ENCODE measurements around the gene NXF3. TPM values are rescaled to one million over a fixed set of nuclear protein-coding genes. Genes with fewer than 3 reads are reported as not detected.

The NXF3 gene, protein sequence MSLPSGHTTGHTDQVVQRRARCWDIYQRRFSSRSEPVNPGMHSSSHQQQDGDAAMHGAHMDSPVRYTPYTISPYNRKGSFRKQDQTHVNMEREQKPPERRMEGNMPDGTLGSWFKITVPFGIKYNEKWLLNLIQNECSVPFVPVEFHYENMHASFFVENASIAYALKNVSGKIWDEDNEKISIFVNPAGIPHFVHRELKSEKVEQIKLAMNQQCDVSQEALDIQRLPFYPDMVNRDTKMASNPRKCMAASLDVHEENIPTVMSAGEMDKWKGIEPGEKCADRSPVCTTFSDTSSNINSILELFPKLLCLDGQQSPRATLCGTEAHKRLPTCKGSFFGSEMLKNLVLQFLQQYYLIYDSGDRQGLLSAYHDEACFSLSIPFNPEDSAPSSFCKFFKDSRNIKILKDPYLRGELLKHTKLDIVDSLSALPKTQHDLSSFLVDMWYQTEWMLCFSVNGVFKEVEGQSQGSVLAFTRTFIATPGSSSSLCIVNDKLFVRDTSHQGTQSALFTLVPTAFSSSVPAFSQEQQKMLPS
- not detected in 2 replicates for total RNA-seq

GRCh38 chrX:103092942-103093341 is at the start of gene NXF3:
TSS of gene NXF3 (minus strand) at chrX:103093143. CDS start at chrX:103093023, 120 bp downstream.

DNA sequence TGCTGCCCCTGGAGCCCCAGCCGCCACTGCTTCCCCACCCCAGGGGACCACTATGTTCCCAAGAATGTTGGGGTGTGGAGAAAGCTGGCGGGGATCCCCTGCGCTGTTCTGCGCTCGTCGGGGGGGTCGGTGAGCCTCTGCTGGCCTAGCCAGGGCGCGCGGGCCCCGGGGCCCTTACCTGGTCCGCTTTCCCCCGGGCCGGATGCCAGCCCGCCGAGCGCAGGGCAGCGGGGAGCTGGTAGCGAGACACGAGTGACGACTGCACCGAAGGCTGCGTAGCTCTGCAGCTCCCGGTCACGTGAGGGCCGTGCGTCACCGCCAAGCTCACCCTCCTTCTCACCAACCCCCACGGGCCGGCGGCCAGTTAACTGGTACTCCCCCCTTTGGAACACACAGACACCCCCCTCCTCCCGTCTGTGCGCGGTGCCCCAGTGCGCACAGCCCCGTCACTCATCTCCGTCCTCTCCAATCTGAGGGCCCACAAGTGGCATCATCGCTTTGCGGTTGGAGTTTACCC is 29.0 kb downstream of the NXF3 start, which contains the start of gene BEX1:
BEX1 (minus strand) TSS at position 254 of the 517 bp plus-strand sequence. CDS start 897 bp downstream, outside the sequence.

Other genes with a start within 250 kb of the NXF3 start
- gene RAB40AL, start 155.9 kb downstream of the NXF3 start, total RNA-seq: 0.37 and 0.78 TPM in 2 replicates
- gene BEX1, start 29.0 kb downstream of the NXF3 start, total RNA-seq: 0.59 TPM in 1 of 2 replicates, not detected in the other
- gene BEX4, start 122.0 kb upstream of the NXF3 start, total RNA-seq: 6.5 and 11.4 TPM in 2 replicates
- 80.7 and 109 TPM in 2 replicates for gene TCEAL8, start 162.0 kb upstream of the NXF3 start, total RNA-seq
- under 0.01 TPM in 1 of 2 replicates, not detected in the other for gene TCEAL5, start 183.6 kb upstream of the NXF3 start, total RNA-seq
- 0.20 and 0.73 TPM in 2 replicates for gene BEX2, start 217.8 kb upstream of the NXF3 start, total RNA-seq
- gene TCEAL7, start 237.1 kb upstream of the NXF3 start, total RNA-seq: 22.8 and 26.2 TPM in 2 replicates

Measured in subcutaneous preadipocyte (primary cell).